ENCODE data around the gene PRSS27. TPM values are rescaled to one million over a fixed set of nuclear protein-coding genes. Genes with fewer than 3 reads are reported as not detected.
"Not testable (repeated sequence)": the region's sequence is repeated elsewhere in the genome, so short reads cannot be mapped to it uniquely, and the experiment has no call there.

Gene PRSS27
- total RNA-seq, 2 donors from 2014 or later = 4.4 to 8.7 TPM

GRCh38 chr16:2698965-2699750 is 20.9 kb downstream of the PRSS27 start:
- H3K9me3 ChIP-seq = no peaks in the 10 kb centered on the region
- no peak for TF ChIP-seq CTCF (IDR thresholded peaks at IDR 0.05)
- no peaks in the 10 kb centered on the region for H3K4me1 ChIP-seq (ENCODE audit: control insufficient read depth in 1 of 2, low read depth in 2 of 2)
- H3K27me3 ChIP-seq (replicated peaks; ENCODE audit: insufficient read depth) = no peaks in the 10 kb centered on the region
- no peak overlapping the region for H3K4me3 ChIP-seq
- peaks cover 63% of the 10 kb centered on the region for H3K36me3 ChIP-seq
- DNase-seq (ENCODE audit: low spot score) = no peak
- no peak for ATAC-seq (ENCODE audit: insufficient number of reproducible peaks, low FRiP score, low read depth)
- H3K27ac ChIP-seq = no peak overlapping the region

DNA sequence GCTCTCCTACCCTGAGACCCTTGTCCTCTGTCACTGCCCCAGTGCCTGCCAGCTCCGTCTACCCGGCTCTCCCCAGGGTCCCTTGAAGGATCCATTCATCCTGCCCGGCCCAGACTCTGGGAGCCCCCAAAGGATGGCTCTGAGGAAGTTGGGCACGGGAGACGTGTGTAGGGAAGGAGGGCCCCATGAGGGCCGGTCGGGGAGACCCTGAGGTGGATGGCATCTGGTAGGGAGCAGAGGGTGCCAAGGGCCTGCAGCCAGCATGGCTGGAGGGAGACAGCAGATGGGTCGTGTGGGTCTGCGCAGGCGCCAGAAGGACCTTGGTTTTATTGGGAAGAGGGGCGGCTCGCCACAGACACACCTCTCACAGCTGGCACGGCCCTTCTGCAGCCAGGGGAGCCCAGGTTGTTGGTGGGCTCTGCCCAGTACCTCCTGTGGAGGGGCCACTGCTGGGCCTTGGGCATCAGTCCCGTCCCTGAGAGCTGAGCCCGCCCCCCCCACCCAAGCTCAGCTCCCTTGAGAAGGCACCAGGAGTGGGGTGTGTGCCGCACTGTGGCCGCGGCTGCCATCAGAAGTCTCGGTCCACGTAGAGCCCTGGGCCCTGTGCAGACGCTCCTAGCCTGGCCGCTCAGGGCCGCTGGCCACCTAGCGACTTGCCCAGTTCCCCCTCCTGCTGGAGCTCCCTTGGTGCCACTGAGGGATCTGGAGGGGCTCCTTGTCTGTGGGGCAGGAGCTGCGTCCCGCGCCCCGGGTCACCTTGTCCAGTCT is 21.7 kb downstream of the PRSS27 start:
- no peak for TF ChIP-seq CTCF (IDR thresholded peaks at IDR 0.05)
- Histone ChIP-seq H3K27ac (no peak overlapping the region), H3K9me3 (no peaks in the 10 kb centered on the region), H3K4me3 (no peak overlapping the region), H3K36me3 (peaks cover 57% of the 10 kb centered on the region), H3K27me3 (replicated peaks; ENCODE audit: insufficient read depth) (no peaks in the 10 kb centered on the region), H3K4me1 (ENCODE audit: control insufficient read depth in 1 of 2, low read depth in 2 of 2) (no peaks in the 10 kb centered on the region)
- ATAC-seq (ENCODE audit: insufficient number of reproducible peaks, low FRiP score, low read depth) = no peak
- DNase-seq (ENCODE audit: low spot score) = no peak

GRCh38 chr16:2697401-2697948 is 22.5 kb downstream of the PRSS27 start:
- no peak for ATAC-seq (ENCODE audit: insufficient number of reproducible peaks, low FRiP score, low read depth)
- Histone ChIP-seq H3K36me3 (peaks cover 52% of the 10 kb centered on the region), H3K4me1 (ENCODE audit: control insufficient read depth in 1 of 2, low read depth in 2 of 2) (no peaks in the 10 kb centered on the region), H3K27ac (no peak overlapping the region), H3K4me3 (no peak overlapping the region), H3K27me3 (replicated peaks; ENCODE audit: insufficient read depth) (no peaks in the 10 kb centered on the region), H3K9me3 (no peaks in the 10 kb centered on the region)
- no peak for DNase-seq (ENCODE audit: low spot score)
- TF ChIP-seq CTCF (IDR thresholded peaks at IDR 0.05) = no peak

DNA sequence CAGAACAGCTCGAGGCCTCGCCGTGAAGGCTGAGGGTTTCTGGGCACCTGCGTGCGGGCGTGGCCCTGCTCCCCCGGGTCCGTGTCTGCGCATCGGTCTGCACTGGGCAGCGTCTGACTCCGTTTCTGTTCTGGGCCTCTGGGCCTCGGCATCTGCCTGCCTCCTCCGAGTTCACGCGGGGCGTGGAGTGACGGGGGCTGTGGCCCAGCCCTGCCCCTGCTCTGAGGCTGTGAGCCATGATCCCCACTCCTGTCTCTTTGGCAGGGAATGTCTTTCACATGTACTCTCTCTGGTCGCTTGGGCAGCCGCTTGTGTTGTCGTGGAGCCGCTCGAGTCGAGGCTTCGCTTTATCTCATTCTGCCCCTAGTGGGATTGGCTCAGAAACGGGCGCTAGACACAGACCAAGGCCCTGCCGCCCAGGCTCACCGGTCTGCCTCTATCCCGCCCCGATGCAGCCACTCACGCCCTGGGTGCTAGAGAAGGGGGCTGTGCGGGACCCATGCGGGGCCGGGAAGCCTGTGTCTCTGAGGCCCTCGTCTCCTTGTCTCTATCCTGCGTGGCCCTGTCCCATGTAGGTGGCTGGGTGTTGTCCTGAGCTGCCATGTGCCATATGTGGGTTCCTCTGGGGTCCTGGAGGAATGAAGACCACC is 23.3 kb downstream of the PRSS27 start:
- not testable (repeated sequence) for ATAC-seq (ENCODE audit: insufficient number of reproducible peaks, low FRiP score, low read depth); H3K9me3 ChIP-seq

GRCh38 chr16:2692948-2693651 is 26.9 kb downstream of the PRSS27 start:
- no peak for TF ChIP-seq CTCF (IDR thresholded peaks at IDR 0.05)
- Histone ChIP-seq H3K4me3 (no peak overlapping the region), H3K9me3 (no peaks in the 10 kb centered on the region), H3K4me1 (ENCODE audit: control insufficient read depth in 1 of 2, low read depth in 2 of 2) (no peaks in the 10 kb centered on the region), H3K27me3 (replicated peaks; ENCODE audit: insufficient read depth) (no peaks in the 10 kb centered on the region), H3K36me3 (peaks cover 13% of the 10 kb centered on the region), H3K27ac (no peak overlapping the region)
- DNase-seq (ENCODE audit: low spot score) (no peak), ATAC-seq (ENCODE audit: insufficient number of reproducible peaks, low FRiP score, low read depth) (no peak)

More for the DNA sequence above, 23.3 kb downstream of the PRSS27 start:
- not testable (repeated sequence) for H3K27ac ChIP-seq; DNase-seq (ENCODE audit: low spot score); H3K4me1 ChIP-seq (ENCODE audit: control insufficient read depth in 1 of 2, low read depth in 2 of 2); H3K27me3 ChIP-seq (replicated peaks; ENCODE audit: insufficient read depth); H3K4me3 ChIP-seq
- H3K36me3 ChIP-seq = peaks cover 46% of the 10 kb centered on the region
